ENCODE data around the gene WAC. TPM values are rescaled to one million over a fixed set of nuclear protein-coding genes. Genes with fewer than 3 reads are reported as not detected.

The WAC gene
- total and polyA plus RNA-seq, 2 of the 13 experiments (the other 11 are each of a cell fraction or from before 2014, with no cell fraction given), result 69.1 to 96.2 TPM

GRCh38 chr10:28632584-28632945, 99.6 kb downstream of the WAC start (continued):
- TF ChIP-seq NFAT5 (CRISPR knock-in tag; IDR thresholded peaks at IDR 0.05), result no peak
- no peak for TF ChIP-seq ZNF598 (CRISPR knock-in tag; IDR thresholded peaks at IDR 0.05; ENCODE audit: borderline replicate concordance)
- TF ChIP-seq ZNF317 (CRISPR knock-in tag; IDR thresholded peaks at IDR 0.05), result no peak
- no peak for TF ChIP-seq ZNF431 (CRISPR knock-in tag; IDR thresholded peaks at IDR 0.05; ENCODE audit: borderline replicate concordance, low read depth)
- TF ChIP-seq GTF3A (CRISPR knock-in tag; conservative IDR thresholded peaks at IDR 0.05), result no peak
- TF ChIP-seq NFE2 (CRISPR knock-in tag; IDR thresholded peaks at IDR 0.05), result no peak

- no TSS peak for BruUV-seq (replicated peaks)
- no peak for FAIRE-seq
- Histone ChIP-seq H3K36me3 (replicated peaks in 1 of 2; ENCODE audit: control insufficient read depth in 1 of 2, insufficient read depth in 2 of 2, low read length in 2 of 2) (no peaks in the 10 kb centered on the region), H3K4me1 (ENCODE audit: insufficient read depth, low read length) (peaks cover 21% of the 10 kb centered on the region), H3K79me2 (ENCODE audit: insufficient read depth, low read length) (no peaks in the 10 kb centered on the region), H4K20me1 (ENCODE audit: insufficient read depth, low read length) (no peaks in the 10 kb centered on the region), H2AFZ (ENCODE audit: low read length) (no peak overlapping the region), H3K27ac (ENCODE audit: extremely low read length, insufficient read depth, low read length) (no peak overlapping the region), H3K9ac (ENCODE audit: insufficient read depth, low read depth, low read length) (no peak overlapping the region), H3K27me3 (ENCODE audit: control insufficient read depth in 1 of 2, insufficient read depth in 2 of 2, low read length in 2 of 2) (peaks cover 0 to 4% of the 10 kb centered on the region in 2 experiments; a peak in 1 of 5 replicates), H3K4me2 (ENCODE audit: low read depth, low read length) (no peak overlapping the region), H3K4me3 (replicated peaks in 1 of 3; ENCODE audit: insufficient read depth in 1 of 3, low read depth in 2 of 3, low read length in 3 of 3) (no peak overlapping the region), H3K9me3 (ENCODE audit: low read length) (no peaks in the 10 kb centered on the region)
- intact Hi-C loops (cut with micrococcal nuclease; ENCODE audit: unreplicated experiment), result no loop called here
- ATAC-seq, result no peak; the same call in 2 of the 3 replicates
- POLR2A ChIA-PET, result no interaction called here
- in situ Hi-C loops (cut with HindIII; ENCODE audit: extremely low pct_ligation_motif_present, low pct_unique_long_range_greater_than_20kb), result loop anchor here (10.0 kb wide), 1 partner anchor 671 kb away; no protein-coding TSS in a partner anchor
- WGBS (ENCODE audit: low lambda C conversion rate), result 19% methylated on average over 6 of the region's 6 CpGs
- TF ChIP-seq MIER3 (CRISPR knock-in tag; IDR thresholded peaks at IDR 0.05; ENCODE audit: borderline replicate concordance), result no peak
- TF ChIP-seq HCFC1 (IDR thresholded peaks at IDR 0.05; ENCODE audit: low read depth, low read length), result no peak
- no peak for TF ChIP-seq KAT7 (CRISPR knock-in tag; IDR thresholded peaks at IDR 0.05; ENCODE audit: borderline replicate concordance)
- TF ChIP-seq ZNF850 (CRISPR knock-in tag; conservative IDR thresholded peaks at IDR 0.05), result no peak
- TF ChIP-seq NFIB (CRISPR knock-in tag; IDR thresholded peaks at IDR 0.05; ENCODE audit: borderline replicate concordance), result no peak
- TF ChIP-seq POLR2G (IDR thresholded peaks at IDR 0.05; ENCODE audit: low read depth, low read length), result no peak
- peak; percentile 65 for TF ChIP-seq FOSL2 (CRISPR knock-in tag; IDR thresholded peaks at IDR 0.05)
- no peak for TF ChIP-seq ZNF260 (CRISPR knock-in tag; IDR thresholded peaks at IDR 0.05; ENCODE audit: borderline replicate concordance, low read depth)
- TF ChIP-seq ZNF644 (CRISPR knock-in tag; IDR thresholded peaks at IDR 0.05; ENCODE audit: low read depth), result peak; percentile 83
- CTCF ChIA-PET (ENCODE audit: low intra/inter-chr PET ratio, low total read pairs), result no interaction called here
- DNase-seq (ENCODE audit: low spot score), result peak; percentile 44
These were observed 100.8 kb downstream of the WAC start for GRCh38 chr10:28633750-28634149.
